ENCODE results near the gene GTF2F2.

- TF ChIP-seq CTCF (IDR thresholded peaks at IDR 0.05) (no peak), POLR2A (IDR thresholded peaks at IDR 0.05) (no peak), POLR2AphosphoS5 (IDR thresholded peaks at IDR 0.05) (no peak), EP300 (IDR thresholded peaks at IDR 0.05) (no peak)
These were observed 137.5 kb downstream of the GTF2F2 start for GRCh38 chr13:45257638-45258333.
